ENCODE data around the gene TMEM273.

DNA sequence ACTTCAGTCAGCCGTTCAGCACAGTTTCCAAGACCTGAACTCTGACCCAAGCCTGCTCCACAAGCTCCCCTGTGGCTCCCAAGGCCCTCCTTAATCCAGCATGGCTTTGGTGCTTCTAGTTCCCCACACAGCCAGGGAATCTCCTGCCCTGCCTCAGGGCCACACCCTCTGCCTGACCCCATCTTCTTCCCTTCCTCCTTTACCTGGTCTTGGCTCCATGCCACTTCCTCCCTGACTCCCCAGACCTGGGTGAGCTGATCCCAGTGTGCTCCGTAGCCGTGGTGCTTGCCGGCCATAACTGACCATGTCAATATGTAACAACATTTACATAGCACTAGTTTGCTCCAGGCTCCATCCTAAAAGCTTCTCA lies 20.0 kb downstream of the TMEM273 start:
- TF ChIP-seq EP300 (IDR thresholded peaks at IDR 0.05) (no peak), POLR2A (IDR thresholded peaks at IDR 0.05) (no peak), POLR2AphosphoS5 (IDR thresholded peaks at IDR 0.05) (no peak)
- TF ChIP-seq, protein P1, sequence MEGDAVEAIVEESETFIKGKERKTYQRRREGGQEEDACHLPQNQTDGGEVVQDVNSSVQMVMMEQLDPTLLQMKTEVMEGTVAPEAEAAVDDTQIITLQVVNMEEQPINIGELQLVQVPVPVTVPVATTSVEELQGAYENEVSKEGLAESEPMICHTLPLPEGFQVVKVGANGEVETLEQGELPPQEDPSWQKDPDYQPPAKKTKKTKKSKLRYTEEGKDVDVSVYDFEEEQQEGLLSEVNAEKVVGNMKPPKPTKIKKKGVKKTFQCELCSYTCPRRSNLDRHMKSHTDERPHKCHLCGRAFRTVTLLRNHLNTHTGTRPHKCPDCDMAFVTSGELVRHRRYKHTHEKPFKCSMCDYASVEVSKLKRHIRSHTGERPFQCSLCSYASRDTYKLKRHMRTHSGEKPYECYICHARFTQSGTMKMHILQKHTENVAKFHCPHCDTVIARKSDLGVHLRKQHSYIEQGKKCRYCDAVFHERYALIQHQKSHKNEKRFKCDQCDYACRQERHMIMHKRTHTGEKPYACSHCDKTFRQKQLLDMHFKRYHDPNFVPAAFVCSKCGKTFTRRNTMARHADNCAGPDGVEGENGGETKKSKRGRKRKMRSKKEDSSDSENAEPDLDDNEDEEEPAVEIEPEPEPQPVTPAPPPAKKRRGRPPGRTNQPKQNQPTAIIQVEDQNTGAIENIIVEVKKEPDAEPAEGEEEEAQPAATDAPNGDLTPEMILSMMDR (IDR thresholded peaks at IDR 0.05) = no peak

Data from suprapubic skin (tissue), 4 donors.